Activated CD8-positive, alpha-beta memory T cell treated with anti-CD3 and anti-CD28 coated beads for 48 hours (primary cell): ENCODE measurements around the gene AADAC.
"Not testable (repeated sequence)": the region's sequence is repeated elsewhere in the genome, so short reads cannot be mapped to it uniquely, and the experiment has no call there.

Experiments used
- DNase-seq, 3 experiments: peaks; one replicate each; pipeline ENCODE4 v3.0.0-alpha.2; 2020; ENCODE audit warnings: low read depth in 2 of 3, low spot score in 2 of 3

AADAC gene

DNA sequence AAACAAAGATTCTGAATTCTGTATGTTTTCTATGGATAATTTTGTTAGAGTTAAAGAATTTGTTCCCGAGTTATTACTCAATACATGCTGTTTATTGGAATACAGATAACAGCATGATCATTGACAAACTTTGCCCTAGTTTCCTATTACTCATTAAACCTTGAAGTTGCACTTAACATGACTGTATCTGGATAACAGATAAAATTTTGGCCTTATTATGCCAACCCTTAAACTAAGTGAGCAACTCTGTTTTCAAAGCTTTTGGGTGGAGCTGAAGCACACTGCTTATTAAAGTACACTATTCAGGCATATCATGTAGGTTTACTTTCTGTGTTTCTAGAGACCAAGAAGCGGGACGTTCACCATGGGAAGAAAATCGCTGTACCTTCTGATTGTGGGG lies at the start of gene AADAC:
AADAC (plus strand) TSS at position 318 of the 400 bp plus-strand sequence; CDS start at position 365, 47 bp downstream.
- no peak for DNase-seq

DNA sequence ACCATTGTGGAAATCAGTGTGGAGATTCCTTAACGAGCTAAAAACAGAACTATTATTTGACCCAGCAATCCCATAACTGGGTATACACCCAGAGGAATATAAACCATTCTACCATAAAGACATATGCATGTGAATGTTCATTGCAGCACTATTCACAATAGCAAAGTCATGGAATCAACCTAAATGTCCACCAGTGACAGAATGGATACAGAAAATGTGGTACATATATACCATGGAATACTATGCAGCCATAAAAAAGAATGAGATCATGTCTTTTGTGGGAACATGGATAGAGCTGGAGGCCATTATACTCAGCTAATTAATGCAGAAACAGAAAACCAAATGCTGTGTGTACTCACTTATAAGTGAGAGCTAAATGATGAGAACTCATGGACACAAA lies 49.2 kb upstream of the AADAC start:
- DNase-seq, result not testable (repeated sequence)

GRCh38 chr3:151765685-151766084 lies 48.2 kb upstream of the AADAC start:
- DNase-seq, result no peak

GRCh38 chr3:151766454-151766853 lies 47.5 kb upstream of the AADAC start:
- DNase-seq, result no peak

- no peak for DNase-seq
Measured at GRCh38 chr3:151768393-151768930, 45.5 kb upstream of the AADAC start.

GRCh38 chr3:151769175-151769574 lies 44.7 kb upstream of the AADAC start:
- DNase-seq, result no peak

DNA sequence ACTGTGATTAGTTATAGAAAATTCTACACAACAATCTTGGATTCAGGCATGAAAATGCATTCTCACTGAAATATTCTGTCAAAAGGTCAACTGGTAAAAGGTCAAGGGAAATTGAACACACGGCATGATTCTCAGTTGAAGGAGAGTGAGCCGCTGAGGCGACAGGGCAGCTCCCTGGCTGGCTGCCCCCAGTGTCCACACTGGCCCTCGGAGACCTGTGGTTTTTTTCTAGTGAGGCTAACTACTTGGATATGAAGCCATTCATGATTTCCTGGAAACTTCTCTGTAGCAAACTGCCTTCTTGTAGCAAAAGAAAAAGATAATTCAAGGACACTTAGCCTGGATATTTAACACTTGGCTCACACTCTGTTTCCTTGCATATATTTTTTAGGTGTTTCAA lies 43.0 kb upstream of the AADAC start:
- DNase-seq, result no peak

- DNase-seq, result no peak
Measured at GRCh38 chr3:151772825-151773480, 41.0 kb upstream of the AADAC start.

DNA sequence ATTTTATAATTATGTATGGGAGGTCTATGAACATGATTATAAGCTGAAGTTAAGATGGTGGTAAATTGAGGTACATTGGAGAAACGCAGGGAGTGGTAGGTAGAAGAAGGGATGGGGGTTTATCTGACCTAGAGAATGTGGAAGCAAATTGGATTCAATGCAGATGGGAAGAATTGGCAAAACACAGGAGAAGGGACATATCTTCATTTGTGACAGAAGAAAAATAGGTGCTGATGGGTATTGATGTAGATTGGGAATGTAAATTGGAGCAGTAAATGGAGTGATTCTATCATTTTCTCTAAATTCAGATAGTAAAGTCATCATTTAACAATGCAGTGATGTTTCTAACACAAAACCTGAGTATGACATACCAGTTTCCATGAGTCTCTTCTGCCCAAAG lies 39.7 kb upstream of the AADAC start:
- DNase-seq, result no peak

DNA sequence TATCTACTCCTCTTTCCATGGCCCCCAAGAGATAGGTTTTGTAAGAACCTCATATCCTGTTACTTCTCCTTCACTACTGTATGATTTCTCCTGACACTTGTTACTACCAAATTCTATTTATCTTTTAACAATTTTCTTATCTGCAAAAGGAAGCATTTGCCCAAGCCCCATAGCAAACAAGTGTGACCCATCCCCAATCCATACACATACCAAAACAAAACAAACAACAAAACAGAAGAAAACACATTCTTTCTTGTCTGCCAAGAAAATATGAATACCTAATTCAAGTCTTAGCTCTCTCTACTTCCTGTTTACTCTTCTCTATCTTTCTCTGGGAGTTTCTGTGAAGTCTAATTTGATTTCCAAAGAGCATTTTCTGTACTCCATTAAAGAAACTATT lies 39.0 kb upstream of the AADAC start:
- DNase-seq, result no peak

- no peak for DNase-seq
Measured at GRCh38 chr3:151775314-151776258, 38.3 kb upstream of the AADAC start.

- DNase-seq, result no peak
Measured at GRCh38 chr3:151776259-151776740, 37.6 kb upstream of the AADAC start.

- DNase-seq, result no peak
Measured at GRCh38 chr3:151777880-151778279, 36.0 kb upstream of the AADAC start.

GRCh38 chr3:151787626-151788025 lies 26.3 kb upstream of the AADAC start:
- no peak for DNase-seq

DNA sequence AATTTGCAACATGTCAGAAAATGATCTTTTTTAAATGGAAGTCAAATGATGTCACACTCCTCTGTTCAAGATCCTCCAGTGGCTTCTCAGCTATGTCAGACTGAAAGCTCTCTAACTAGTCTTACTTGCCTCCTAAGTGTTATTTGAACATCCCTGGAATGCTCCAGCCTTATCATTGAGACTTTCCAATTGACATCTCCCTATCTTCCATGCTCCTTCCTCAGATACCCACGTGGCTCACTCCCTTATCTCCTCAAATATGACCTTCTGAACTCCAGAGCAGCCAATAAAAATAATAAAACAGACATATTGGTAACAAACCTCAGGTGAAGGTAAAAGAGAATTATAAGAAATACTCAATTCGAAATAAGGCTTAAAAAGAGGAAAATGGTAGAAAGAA lies 25.5 kb upstream of the AADAC start:
- DNase-seq, result no peak

- no peak for DNase-seq
Measured at GRCh38 chr3:151789853-151790463, 24.0 kb upstream of the AADAC start.

- not testable (repeated sequence) for DNase-seq
Measured at GRCh38 chr3:151790763-151791162, 23.2 kb upstream of the AADAC start.

DNA sequence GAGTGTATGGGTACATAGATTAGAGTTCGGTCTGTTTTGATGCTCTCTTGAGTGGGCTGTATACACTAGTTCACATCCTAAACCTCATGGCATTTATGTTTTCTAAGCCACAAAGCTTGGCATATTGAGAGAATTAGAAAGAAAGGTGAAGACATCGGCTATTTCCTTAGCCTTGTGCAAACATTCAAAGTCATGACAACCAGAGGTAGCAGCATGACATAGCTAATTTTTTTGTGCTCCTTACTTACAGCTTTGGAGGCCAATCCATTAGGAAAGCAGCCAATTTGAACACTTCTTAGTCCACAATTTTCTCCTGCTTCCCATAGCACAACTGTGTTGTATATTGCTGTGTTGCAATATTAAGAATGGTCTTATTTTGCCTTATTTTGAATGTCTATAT lies 21.5 kb upstream of the AADAC start:
- no peak for DNase-seq

DNA sequence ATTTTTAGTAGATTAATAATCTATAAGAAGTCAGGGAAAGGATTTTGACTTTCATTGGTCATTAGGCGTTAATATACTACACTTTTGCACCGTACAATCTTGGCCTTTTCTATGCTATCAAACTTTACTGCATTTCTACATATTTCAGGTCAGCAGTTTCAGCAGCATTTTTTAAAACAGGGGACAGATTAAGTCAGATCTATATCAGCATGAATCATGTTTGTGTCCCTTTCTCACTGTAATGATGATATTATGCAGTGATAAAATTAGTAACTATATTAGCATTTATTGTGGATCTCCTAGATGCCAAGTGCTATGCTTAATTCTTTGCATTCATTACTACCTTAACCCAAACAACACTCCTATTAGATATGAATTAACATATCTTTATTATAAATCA lies 20.3 kb upstream of the AADAC start:
- DNase-seq, result no peak

GRCh38 chr3:151794080-151794479 lies 19.8 kb upstream of the AADAC start:
- no peak for DNase-seq

DNA sequence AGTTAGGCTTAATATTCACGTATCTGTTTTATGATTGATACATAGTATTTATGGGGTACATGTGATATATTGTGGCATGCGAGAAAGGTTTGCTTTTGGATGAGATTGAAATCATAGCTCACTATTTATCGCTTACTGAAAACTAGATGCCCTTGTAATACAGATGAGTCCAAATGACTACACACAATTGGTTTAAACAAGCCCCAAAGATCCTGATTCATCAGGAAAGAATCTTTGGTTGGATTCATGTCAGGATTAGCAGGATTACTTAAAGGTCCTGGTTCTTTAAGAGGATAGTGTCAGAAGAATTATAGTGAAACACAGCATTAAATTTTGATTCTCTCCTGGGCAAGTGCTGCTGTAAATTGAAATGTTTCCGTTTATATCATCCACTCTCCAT lies 18.6 kb upstream of the AADAC start:
- no peak for DNase-seq
